Measurements from ENCODE around the gene LTBP2.

DNA sequence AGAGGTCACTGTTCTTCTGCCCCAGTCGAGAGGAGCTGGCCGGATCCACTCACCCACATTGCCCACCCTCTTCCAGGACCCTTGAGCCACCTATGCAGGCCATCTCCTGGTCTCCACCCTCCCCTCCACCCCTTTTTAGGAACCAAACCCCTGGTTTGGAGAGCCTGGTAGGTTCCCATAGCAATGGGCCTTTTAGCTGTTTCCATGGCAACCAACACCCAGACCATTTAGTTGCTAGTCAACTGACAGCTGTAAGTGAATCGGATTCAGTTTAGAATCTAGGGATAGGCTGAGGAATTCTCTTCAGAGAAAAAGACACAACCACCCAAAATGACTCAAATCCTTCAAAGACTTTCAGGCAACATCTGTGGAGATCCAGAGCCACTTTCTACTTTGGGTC, 135.4 kb downstream of the LTBP2 start:
- TF ChIP-seq CTCF (IDR thresholded peaks at IDR 0.05; ENCODE audit: insufficient read depth, low read length) (no peak), SPI1 (IDR thresholded peaks at IDR 0.05; ENCODE audit: borderline replicate concordance, low read depth) (no peak), POLR2AphosphoS5 (IDR thresholded peaks at IDR 0.05; ENCODE audit: low read depth) (no peak), GABPA (IDR thresholded peaks at IDR 0.05; ENCODE audit: low read depth) (no peak)
